ENCODE data around the gene TBXAS1.

GRCh38 chr7:139893999-139894398, 64.9 kb downstream of the TBXAS1 start:
- no peak for TF ChIP-seq CTCF (IDR thresholded peaks at IDR 0.05)
- no peak for TF ChIP-seq POLR2A (IDR thresholded peaks at IDR 0.05)
- no peak for TF ChIP-seq POLR2AphosphoS5 (IDR thresholded peaks at IDR 0.05)
- TF ChIP-seq EP300 (IDR thresholded peaks at IDR 0.05; ENCODE audit: low read depth), result no peak

Data from transverse colon (tissue), 4 donors.